Suprapubic skin (tissue), 4 donors: ENCODE measurements around the gene COL19A1. TPM values are rescaled to one million over a fixed set of nuclear protein-coding genes. Genes with fewer than 3 reads are reported as not detected.
A peak's percentile ranks its signal among the peaks of the same experiment; 100 is the strongest.

Experiments used
- DNase-seq, 2 donors: peaks; one replicate each; pipeline ENCODE4 v3.0.0-alpha.2; 2019; ENCODE audit warnings: low spot score in 2 of 2
- H3K27ac ChIP-seq: fragments of 200-600 bp; sonication (generic); one replicate; pipeline ENCODE4 v1.5.1; 2019
- H3K27me3 ChIP-seq: fragments of 200-600 bp; sonication (generic); one replicate; pipeline ENCODE4 v1.5.1; 2019
- H3K36me3 ChIP-seq: fragments of 200-600 bp; sonication (generic); one replicate; pipeline ENCODE4 v1.5.1; 2019
- H3K4me1 ChIP-seq: fragments of 200-600 bp; sonication (generic); one replicate; pipeline ENCODE4 v1.5.1; 2019
- H3K4me3 ChIP-seq: fragments of 200-600 bp; sonication (generic); one replicate; pipeline ENCODE4 v1.5.1; 2019; ENCODE audit warnings: mild to moderate bottlenecking
- H3K9me3 ChIP-seq: fragments of 200-600 bp; sonication (generic); one replicate; pipeline ENCODE4 v1.5.1; 2019
- CTCF ChIP-seq, 2 donors: fragments of 200-600 bp in 1 of 2; fragments of 450-650 bp in 1 of 2; sonication (generic) in 1 of 2; IDR thresholded peaks; one replicate each; pipeline ENCODE4 v1.5.1; 2016 to 2019; ENCODE audit warnings: antibody characterized with exemption in 2 of 2, mild to moderate bottlenecking in 1 of 2, moderate library complexity in 1 of 2
- EP300 ChIP-seq: sonication (generic); formaldehyde crosslinking; IDR thresholded peaks from one replicate; pipeline ENCODE4 v1.6.1; 2017; ENCODE audit warnings: antibody characterized with exemption
- POLR2A ChIP-seq, 2 donors: fragments of 450-650 bp; IDR thresholded peaks; one replicate each; pipeline ENCODE4 v1.6.1; 2017; ENCODE audit warnings: antibody characterized with exemption in 2 of 2, mild to moderate bottlenecking in 2 of 2, moderate library complexity in 2 of 2
- POLR2AphosphoS5 ChIP-seq, 3 donors: sonication (generic); formaldehyde crosslinking; IDR thresholded peaks; one replicate each; pipeline ENCODE4 v1.6.1; 2017; ENCODE audit warnings: antibody characterized with exemption in 3 of 3
- WGBS: methylation state at CpG from one replicate; pipeline ENCODE4 v1.1.5; 2018; 5-methylcytosine and 5-hydroxymethylcytosine counted together
- total RNA-seq, 4 donors: library from RNA; depleted of rRNA; stranded (reverse); fragments of >200 nt; gene quantifications; one replicate each; pipeline ENCODE4 v1.1.0, GENCODE V29; 2016

The COL19A1 gene
- total RNA-seq, 4 donors from 2014 or later = 0.10 TPM; not detected in 3

GRCh38 chr6:70166088-70166958, 300.0 kb downstream of the COL19A1 start:
- DNase-seq = no peak

DNA sequence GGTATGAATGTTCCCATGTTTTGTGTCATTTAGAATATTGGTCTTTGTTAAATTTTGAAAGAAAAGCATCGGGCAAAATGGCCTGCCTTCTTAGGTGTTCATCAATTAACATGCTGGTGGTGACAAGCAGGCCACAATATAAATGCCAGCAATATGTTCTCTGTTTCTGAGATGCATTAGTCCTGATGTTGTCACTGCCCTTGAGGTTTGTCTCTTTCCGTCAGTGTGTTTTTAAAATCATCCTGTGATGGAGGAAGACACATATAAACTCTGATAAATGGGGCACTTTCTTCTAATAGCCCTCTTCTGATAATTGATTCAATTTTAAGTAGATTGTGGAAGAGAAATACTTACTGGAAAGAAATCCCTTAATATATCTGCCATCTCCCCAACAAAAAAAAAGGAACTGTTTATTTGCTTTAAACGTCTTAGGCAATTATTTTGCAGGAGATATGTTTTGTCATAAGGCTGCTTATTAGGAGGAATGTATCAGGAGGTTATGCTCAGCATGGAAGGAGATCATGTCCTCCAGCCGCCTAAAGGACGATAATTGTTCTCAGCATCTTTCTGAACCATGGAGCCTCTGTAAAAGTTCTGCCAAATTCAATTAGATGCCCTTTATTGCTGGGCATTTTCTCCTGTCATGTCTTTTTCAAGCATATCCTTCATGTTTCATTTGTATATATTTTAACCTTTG, 302.5 kb downstream of the COL19A1 start:
- Histone ChIP-seq H3K9me3 (no peaks in the 10 kb centered on the region), H3K4me1 (no peaks in the 10 kb centered on the region), H3K4me3 (no peak overlapping the region), H3K27ac (no peak overlapping the region), H3K36me3 (no peaks in the 10 kb centered on the region), H3K27me3 (no peaks in the 10 kb centered on the region)
- WGBS = 75% methylated on average over 5 of the region's 5 CpGs
- TF ChIP-seq CTCF (IDR thresholded peaks at IDR 0.05) (no peak), POLR2AphosphoS5 (IDR thresholded peaks at IDR 0.05) (no peak), EP300 (no peak), POLR2A (IDR thresholded peaks at IDR 0.05) (no peak)
- DNase-seq = no peak

More at GRCh38 chr6:70166088-70166958, 300.0 kb downstream of the COL19A1 start:
- H3K27me3 ChIP-seq = no peaks in the 10 kb centered on the region
- H3K4me3 ChIP-seq = no peak overlapping the region
- H3K36me3 ChIP-seq = no peaks in the 10 kb centered on the region
- no peak overlapping the region for H3K27ac ChIP-seq
- WGBS = 14% methylated on average over 24 of the region's 24 CpGs
- no peaks in the 10 kb centered on the region for H3K4me1 ChIP-seq
- no peak for TF ChIP-seq POLR2A (IDR thresholded peaks at IDR 0.05)
- TF ChIP-seq EP300 = no peak
- TF ChIP-seq CTCF (IDR thresholded peaks at IDR 0.05) = peak in 1 of 2 donors; percentile 39
- no peaks in the 10 kb centered on the region for H3K9me3 ChIP-seq

DNA sequence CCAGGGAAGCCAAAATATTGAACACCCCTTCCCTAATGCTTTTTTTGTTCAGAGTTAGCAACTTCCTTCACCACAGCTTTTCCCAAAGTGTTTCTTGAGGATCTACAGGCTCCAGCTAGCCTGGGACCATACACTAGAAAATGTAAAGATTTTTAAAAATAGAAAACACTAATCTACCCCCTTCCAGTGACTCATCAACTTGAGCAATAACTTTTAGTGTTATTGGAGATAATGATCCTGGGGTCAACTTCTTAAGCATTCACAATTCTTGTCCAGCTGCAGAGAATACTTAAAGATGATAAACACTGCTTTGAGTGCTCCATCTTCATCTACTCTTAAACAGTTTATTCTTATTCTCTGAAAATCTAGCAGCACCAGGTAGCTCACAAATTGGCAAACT, 304.9 kb downstream of the COL19A1 start:
- H3K27me3 ChIP-seq = no peaks in the 10 kb centered on the region
- TF ChIP-seq POLR2AphosphoS5 (IDR thresholded peaks at IDR 0.05) (no peak), EP300 (no peak)
- no peak overlapping the region for H3K4me3 ChIP-seq
- no peak overlapping the region for H3K27ac ChIP-seq
- H3K36me3 ChIP-seq = no peaks in the 10 kb centered on the region
- no peaks in the 10 kb centered on the region for H3K9me3 ChIP-seq
- no peaks in the 10 kb centered on the region for H3K4me1 ChIP-seq
- no peak for DNase-seq

DNA sequence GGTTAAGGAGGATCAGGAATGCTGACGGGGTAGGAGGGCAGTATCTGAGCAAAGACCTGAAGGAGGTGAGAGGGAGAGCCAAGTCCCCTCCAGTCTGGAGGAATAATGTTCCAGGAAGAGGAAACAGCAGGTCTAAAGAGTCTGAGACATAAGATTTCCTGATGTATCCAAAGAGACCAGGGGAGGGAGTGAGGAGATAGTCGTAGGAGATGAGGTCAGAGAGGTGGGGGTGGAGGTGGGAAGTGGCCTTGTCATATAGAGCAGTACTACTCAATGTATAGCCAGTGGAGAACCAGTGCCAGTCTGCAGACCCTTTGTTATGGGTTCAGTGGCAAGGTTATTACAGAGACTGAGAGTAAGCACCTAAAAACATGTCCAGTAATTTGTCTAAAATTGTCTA, 305.9 kb downstream of the COL19A1 start:
- H3K27me3 ChIP-seq = no peaks in the 10 kb centered on the region
- DNase-seq = no peak
- H3K27ac ChIP-seq = no peak overlapping the region
- WGBS = 43% methylated on average over 2 of the region's 2 CpGs
- TF ChIP-seq POLR2A (IDR thresholded peaks at IDR 0.05) = no peak
- TF ChIP-seq CTCF (IDR thresholded peaks at IDR 0.05) = no peak
- no peak for TF ChIP-seq EP300
- TF ChIP-seq POLR2AphosphoS5 (IDR thresholded peaks at IDR 0.05) = no peak
- H3K4me1 ChIP-seq = no peaks in the 10 kb centered on the region
- H3K4me3 ChIP-seq = no peak overlapping the region
- no peaks in the 10 kb centered on the region for H3K9me3 ChIP-seq
- H3K36me3 ChIP-seq = no peaks in the 10 kb centered on the region

GRCh38 chr6:70175770-70176169, 309.4 kb downstream of the COL19A1 start:
- no peak for TF ChIP-seq POLR2A (IDR thresholded peaks at IDR 0.05)
- no peak for TF ChIP-seq POLR2AphosphoS5 (IDR thresholded peaks at IDR 0.05)
- TF ChIP-seq EP300 = no peak
- no peak for TF ChIP-seq CTCF (IDR thresholded peaks at IDR 0.05)
- no peak overlapping the region for H3K4me3 ChIP-seq
- no peaks in the 10 kb centered on the region for H3K36me3 ChIP-seq
- 78% methylated on average over 2 of the region's 2 CpGs for WGBS
- H3K27me3 ChIP-seq = no peaks in the 10 kb centered on the region
- no peak overlapping the region for H3K27ac ChIP-seq
- no peaks in the 10 kb centered on the region for H3K9me3 ChIP-seq
- no peak for DNase-seq
- no peaks in the 10 kb centered on the region for H3K4me1 ChIP-seq
